Frontal cortex (tissue), 4 donors: ENCODE data around the gene PSMC3IP. TPM values are rescaled to one million over a fixed set of nuclear protein-coding genes. Genes with fewer than 3 reads are reported as not detected.
"Not testable (repeated sequence)": the region's sequence is repeated elsewhere in the genome, so short reads cannot be mapped to it uniquely, and the experiment has no call there.

Experiments
- DNase-seq, 2 donors: peaks; one replicate each; pipeline ENCODE4 v3.0.0; 2012; ENCODE audit warnings: low spot score in 2 of 2
- FAIRE-seq: peaks from 2 replicates; lab custom pipeline; 2012; peaks lifted over from hg19 to GRCh38; lab: Jason Lieb, UNC
- total RNA-seq: library from RNA; depleted of rRNA; stranded (reverse); fragments of >200 nt; gene quantifications from one replicate; pipeline ENCODE4 v1.2.3, GENCODE V29; 2014
- donor health status: control.
- donor health status: control.
- donor health status: control.

The PSMC3IP gene
- total RNA-seq: 4.5 TPM

DNA sequence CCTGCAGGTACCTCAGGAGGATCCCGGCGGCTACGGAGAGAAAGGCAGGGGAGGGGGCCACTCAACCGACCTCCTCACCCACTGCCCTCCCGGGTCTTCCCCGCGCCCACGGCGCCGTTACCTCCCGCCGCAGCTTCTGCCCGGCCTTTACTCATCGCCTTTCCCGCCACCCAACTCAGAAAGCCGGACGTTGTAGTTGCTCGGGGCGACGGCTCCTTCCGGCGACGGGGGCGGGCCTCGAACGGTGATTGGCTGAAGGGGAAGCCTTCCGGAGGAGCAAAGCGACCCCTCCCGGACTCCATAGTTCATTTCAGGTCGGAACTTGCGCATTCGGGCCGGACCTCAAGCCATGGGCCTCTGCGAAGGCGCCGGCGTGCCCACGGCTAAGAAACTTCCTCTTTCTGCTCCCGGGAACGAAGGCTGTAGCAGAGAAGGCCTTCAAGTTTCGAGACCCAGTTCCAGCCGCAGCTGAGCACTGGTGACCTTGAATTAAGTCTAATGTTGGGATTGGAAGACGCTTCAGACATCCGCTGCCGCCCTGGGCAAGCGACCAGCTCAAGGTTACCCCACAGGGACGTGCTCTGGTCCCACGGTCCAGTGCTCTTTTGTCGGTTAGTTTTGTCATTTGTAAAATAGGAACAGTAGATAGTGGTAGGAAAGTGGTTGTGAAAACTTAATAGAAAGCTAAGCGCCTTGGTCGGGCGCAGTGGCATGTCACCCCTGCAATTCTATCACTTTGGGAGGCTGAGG lies at the start of gene PSMC3IP:
TSS of gene PSMC3IP (minus strand) at position 198 of the 750 bp plus-strand sequence. CDS start at position 155, 43 bp downstream.
- FAIRE-seq: no peak

DNA sequence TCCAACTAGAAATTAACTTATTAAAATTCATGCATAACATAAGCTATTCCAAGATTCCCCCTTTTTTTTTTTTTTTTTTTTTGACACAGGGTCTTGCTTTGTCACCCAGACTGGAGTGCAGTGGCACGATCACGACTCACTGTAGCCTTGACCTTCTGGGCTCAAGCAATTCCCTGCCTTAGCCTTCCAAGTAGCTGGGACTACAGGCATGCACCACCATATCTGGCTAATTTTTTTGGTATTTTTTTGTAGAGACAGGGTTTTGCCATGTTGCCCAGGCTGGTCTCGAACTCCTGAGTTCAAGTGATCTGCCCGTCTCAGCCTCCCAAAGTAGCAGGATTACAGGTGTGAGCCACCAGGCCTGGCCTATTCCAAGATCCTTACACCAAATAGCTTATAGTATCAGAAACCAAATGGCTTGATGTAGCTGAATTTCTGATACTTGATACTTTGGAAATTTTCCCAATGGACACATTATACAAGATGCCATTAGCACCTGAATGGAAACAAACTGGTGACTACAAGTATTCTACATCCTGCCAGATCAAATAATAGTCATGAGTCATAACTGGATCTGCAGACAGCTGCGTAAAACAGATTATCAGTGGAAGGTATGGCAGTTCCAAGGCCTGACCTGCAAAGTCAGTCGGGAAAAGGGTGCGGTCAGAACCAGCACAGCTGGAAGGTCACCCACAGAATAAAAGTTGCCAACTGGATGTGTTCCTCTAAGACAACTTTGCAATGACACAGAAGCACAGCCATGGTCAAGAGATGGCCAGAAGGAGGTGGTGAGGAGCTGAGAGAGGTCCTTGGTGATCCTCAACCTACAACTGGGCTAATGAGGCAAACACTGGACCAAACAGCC lies 46.4 kb upstream of the PSMC3IP start:
- no peak for DNase-seq

More for the DNA sequence above, at the start of gene PSMC3IP:
- peak; percentile 90 to 99 for DNase-seq

GRCh38 chr17:42623271-42623670 lies 45.7 kb upstream of the PSMC3IP start:
- DNase-seq (no peak), FAIRE-seq (no peak)

More for the DNA sequence above, 46.4 kb upstream of the PSMC3IP start:
- no peak for FAIRE-seq

- not testable (repeated sequence) for FAIRE-seq, DNase-seq
Measured at GRCh38 chr17:42621987-42622386, 44.5 kb upstream of the PSMC3IP start.

- DNase-seq: no peak
- FAIRE-seq: no peak
Measured at GRCh38 chr17:42618442-42619150, 41.1 kb upstream of the PSMC3IP start.

- DNase-seq (no peak), FAIRE-seq (no peak)
Measured at GRCh38 chr17:42617956-42618431, 40.5 kb upstream of the PSMC3IP start.

- FAIRE-seq (no peak), DNase-seq (no peak)
Measured at GRCh38 chr17:42613699-42614295, 36.3 kb upstream of the PSMC3IP start.

DNA sequence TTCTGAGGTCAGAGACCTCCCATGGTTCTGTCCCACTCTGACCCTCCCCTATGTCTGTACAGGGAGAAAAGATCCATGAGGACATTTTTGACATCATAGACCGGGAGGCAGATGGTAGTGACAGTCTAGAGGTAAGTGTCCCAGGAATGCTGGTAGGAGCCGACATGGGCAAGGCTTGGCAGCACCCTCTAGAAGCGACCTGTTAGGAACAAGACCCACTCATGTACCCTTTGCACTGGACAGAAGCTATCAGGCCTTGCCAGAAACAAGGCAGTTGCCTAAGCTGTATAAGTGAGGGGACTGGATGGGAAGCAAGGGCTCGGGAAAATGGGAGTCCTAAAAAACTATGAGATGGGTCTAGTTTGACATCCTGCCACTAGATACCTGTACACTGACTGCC lies 34.5 kb upstream of the PSMC3IP start:
- DNase-seq: no peak
- FAIRE-seq: no peak

DNA sequence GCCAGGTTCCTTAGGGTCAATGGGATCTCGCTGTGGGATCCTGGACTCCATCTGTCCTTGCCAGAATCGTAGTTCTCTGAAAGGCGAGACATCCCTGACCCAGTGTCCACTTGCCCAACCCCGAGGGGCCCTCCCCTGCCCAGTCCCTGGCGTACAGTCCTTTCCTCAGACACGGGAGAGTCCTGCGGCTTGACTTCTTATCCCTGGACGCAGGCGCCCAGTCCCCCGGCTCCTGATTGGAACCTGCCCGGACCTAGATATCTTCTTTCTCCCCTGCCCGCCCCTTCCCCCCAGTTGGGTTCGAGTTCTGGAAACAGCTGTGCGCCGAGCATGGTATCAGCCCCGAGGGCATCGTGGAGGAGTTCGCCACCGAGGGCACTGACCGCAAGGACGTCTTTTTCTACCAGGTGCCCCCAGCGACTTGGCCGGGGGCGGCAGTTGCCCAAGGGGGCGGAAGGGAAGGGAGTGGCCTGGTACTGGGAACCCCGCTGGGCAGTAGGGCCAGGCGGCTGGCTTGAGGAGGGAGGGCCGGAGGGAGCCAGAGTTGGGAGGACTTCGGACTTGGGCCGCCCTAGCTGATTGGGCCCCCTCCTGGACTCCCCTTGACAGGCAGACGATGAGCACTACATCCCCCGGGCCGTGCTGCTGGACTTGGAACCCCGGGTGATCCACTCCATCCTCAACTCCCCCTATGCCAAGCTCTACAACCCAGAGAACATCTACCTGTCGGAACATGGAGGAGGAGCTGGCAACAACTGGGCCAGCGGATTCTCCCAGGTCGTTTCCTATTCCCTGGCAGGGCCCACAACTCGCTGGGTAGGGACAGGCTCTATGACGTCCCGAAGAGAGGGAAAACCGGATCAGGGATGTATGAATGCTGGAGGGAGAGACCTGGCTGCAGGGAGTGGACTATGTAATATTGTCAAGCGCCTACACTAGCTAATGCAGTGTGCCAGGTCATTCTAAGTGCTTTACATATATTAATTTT lies 32.6 kb upstream of the PSMC3IP start:
- DNase-seq, FAIRE-seq: not testable (repeated sequence)

DNA sequence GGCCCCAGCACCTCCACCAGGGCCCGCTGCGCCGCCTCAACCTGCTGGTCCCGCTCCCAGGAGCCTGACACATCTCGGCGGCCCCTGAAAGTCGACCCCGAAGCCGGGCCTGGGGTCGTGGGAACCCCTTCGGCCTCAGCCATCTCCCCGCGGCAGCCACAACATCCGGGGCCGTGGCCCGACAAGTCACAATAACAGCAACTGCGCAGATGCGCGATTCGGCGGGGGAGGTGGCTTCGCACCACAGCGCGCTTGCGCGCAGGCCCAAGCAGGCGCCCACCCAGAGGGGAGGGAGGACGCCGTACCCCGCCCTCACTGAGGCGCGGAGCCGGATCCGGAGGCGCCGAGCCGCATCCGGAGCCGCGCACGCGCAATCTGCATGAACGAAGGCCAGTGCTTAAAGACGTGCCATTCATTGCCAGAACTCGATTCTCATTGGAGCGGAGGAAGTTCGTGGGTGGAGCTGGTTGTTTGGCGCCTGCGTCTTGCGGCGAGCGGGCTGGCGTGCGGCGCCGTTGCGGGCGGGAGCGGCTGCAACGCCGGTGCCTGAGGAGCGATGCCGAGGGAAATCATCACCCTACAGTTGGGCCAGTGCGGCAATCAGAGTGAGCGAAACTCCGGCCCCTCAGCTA lies 31.8 kb upstream of the PSMC3IP start, which contains the start of the genes RETREG3 and TUBG1:
TSS of gene RETREG3 (minus strand) at position 193 of the 632 bp plus-strand sequence. CDS start at position 143, 50 bp downstream.
TSS of gene TUBG1 (plus strand) at position 502 of the 632 bp plus-strand sequence. CDS start at position 557, 55 bp downstream.
- FAIRE-seq (peak; percentile 57), DNase-seq (peak; percentile 98 to 99)

- DNase-seq (no peak), FAIRE-seq (no peak)
Measured at GRCh38 chr17:42608305-42609181, 31.0 kb upstream of the PSMC3IP start.

DNA sequence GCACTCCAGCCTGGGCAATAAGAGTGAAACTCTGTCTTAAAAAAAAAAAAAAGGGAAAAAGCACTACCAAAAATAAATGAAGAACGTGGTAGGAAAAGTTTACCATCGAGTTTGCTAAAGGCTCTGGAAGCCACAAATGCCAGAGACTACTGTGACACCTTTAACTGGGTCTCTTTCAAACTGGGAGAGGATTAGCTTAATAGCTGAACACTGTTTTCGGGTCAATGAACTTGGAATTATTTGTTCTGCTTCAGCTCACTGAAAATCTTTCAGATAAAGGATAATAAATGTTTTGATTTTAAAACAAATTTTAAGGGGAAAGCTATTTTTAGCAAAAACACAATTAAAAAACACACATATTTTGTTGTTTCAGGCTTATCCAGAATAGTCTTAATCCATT lies 30.2 kb upstream of the PSMC3IP start:
- FAIRE-seq (no peak), DNase-seq (no peak)

GRCh38 chr17:42603318-42603717 lies 25.8 kb upstream of the PSMC3IP start:
- FAIRE-seq: no peak
- no peak for DNase-seq

DNA sequence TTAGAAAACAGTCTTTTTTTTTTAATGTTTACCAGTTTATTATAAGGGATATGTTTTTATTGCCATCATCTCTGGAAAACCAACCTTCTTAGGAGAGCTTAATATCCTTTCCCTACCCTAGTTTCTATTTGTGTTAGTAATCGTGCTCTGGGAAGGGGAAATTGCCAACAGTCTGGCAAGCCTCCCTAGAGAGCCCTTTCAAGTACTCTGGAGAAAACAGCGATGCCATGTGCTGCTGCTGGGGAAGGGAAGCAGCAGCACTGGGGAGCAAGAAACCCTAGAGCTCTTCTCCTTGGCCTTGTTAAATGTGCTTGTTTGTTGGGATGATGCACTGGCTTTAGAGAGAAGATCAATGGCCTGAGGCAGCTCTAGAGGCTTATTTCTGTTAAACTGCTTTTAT lies 21.4 kb upstream of the PSMC3IP start:
- no peak for DNase-seq
- no peak for FAIRE-seq

GRCh38 chr17:42596386-42596785 lies 18.9 kb upstream of the PSMC3IP start:
- FAIRE-seq (no peak), DNase-seq (no peak)

GRCh38 chr17:42591411-42591810 lies 13.9 kb upstream of the PSMC3IP start:
- FAIRE-seq (no peak), DNase-seq (no peak)

DNA sequence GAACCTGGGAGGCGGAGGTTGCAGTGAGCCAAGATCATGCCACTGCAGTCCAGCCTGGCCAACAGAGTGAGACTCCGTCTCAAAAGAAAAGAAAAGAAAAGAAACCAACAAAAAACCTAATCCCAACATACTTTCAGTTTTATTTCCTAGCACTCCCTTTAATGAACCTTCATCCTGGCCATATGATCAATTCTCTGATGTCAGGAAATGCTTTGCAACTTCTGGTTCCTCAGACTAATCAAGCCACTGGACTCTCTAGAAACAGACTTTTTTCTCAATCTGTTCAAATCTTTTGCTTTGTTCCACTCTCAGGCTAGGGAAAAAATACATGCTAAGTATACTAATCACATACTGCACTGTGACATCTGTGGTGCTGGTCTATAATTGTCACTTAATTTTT lies 13.4 kb upstream of the PSMC3IP start:
- FAIRE-seq (no peak), DNase-seq (no peak)
